NB4 (cell line): ENCODE measurements around the gene SEC23B.

Source experiments
- CTCF ChIP-seq: IDR thresholded peaks from one replicate; pipeline ENCODE4 v1.5.1; 2012; ENCODE audit warnings: low read depth, low read length
- MYC ChIP-seq: IDR thresholded peaks from 2 replicates; pipeline ENCODE4 v1.6.1; 2011; ENCODE audit warnings: low read depth, low read length
- POLR2A ChIP-seq: IDR thresholded peaks from 2 replicates; pipeline ENCODE4 v1.6.1; 2011; ENCODE audit warnings: mild to moderate bottlenecking; ENCODE audit not compliant: insufficient read length; ENCODE audit errors: extremely low read depth

GRCh38 chr20:18504479-18505060 is 3.2 kb upstream of the SEC23B start:
- TF ChIP-seq CTCF (no peak), POLR2A (no peak), MYC (no peak)
